Measurements from ENCODE around the gene TSG101. TPM values are rescaled to one million over a fixed set of nuclear protein-coding genes. Genes with fewer than 3 reads are reported as not detected.

Gene TSG101
- total and polyA plus RNA-seq, 2 donors (not counting 1 experiment from before 2014, with no cell fraction given): 78.4 to 146 TPM

DNA sequence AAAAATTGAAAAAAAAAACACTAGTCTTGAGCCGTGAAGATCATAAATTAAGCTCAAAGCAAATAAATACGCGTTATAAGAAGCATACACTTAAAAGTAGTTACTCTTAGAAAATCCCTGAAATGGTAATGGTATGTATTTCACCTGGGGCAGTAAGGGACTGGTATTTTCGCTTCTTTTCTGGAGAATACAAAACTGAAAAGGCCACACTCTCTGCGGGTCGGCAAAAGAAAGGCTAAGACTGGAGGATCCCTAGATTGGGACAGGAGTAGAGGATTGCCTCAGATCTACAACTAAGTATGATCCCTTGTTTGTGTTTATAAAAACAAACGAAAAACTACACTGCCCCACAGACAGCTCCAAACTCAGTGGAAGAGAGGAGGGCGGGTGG is 617 bp downstream of the TSG101 start:
- H3K27ac ChIP-seq (ENCODE audit: insufficient read depth, low read length): peak overlapping the region; percentile 97
- peaks cover 55% of the 10 kb centered on the region for H3K79me2 ChIP-seq (ENCODE audit: control insufficient read depth, insufficient read depth, low read length)
- no peaks in the 10 kb centered on the region for H3K4me1 ChIP-seq (ENCODE audit: control insufficient read depth, extremely low read depth, insufficient read depth, low read length)
- no peak for DNase-seq (ENCODE audit: low read depth in 2 of 2)
- H3K9ac ChIP-seq (ENCODE audit: insufficient read depth, low read length): peak overlapping the region; percentile 97
- peak overlapping the region; percentile 90 for H2AFZ ChIP-seq (ENCODE audit: low read length)
- H3K36me3 ChIP-seq (ENCODE audit: control insufficient read depth, insufficient read depth, low read length): peaks cover 1% of the 10 kb centered on the region
- peak overlapping the region; percentile 77 to 99 (median 90) for H3K4me3 ChIP-seq (replicated peaks in 1 of 4; ENCODE audit: control extremely low read depth in 1 of 4, insufficient read depth in 1 of 4, low read depth in 3 of 4, low read length in 4 of 4)
- no peaks in the 10 kb centered on the region for H3K9me3 ChIP-seq (ENCODE audit: control insufficient read depth, insufficient read depth, low read depth, low read length)
- no peaks in the 10 kb centered on the region for H4K20me1 ChIP-seq (ENCODE audit: control insufficient read depth, extremely low read depth, insufficient read depth, low read length)
- H3K27me3 ChIP-seq (ENCODE audit: control insufficient read depth, insufficient read depth, low read length): no peaks in the 10 kb centered on the region
- H3K4me2 ChIP-seq (ENCODE audit: extremely low read depth, insufficient read depth, low read length): peak overlapping the region; percentile 69
- no peak for TF ChIP-seq EZH2 (IDR thresholded peaks at IDR 0.05; ENCODE audit: low read length, missing control alignments)
- TF ChIP-seq CTCF (conservative IDR thresholded peaks at IDR 0.05 in 1 of 2, IDR thresholded peaks at IDR 0.05 in 1 of 2; ENCODE audit: low read depth in 1 of 2, low read length in 2 of 2): no peak

DNA sequence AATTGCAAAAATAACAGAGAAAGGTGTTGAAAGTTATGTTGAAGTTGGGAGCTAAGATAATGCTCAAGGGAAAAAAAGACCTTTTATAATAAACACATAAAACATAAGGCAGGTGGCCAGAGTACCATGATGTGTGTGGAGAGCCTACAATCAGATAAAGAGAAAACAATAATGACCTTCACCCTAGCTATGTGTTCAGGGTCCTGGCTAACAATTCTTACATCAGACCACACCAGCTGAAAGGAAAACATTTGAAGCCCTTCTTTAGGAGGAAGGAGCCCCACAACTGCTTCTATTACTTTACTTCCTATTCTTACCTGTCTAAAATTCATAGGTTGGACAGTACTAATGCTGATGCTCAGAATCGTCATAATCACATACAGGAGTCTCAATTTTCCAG is 2.5 kb downstream of the TSG101 start:
- no peaks in the 10 kb centered on the region for H3K27me3 ChIP-seq (ENCODE audit: control insufficient read depth, insufficient read depth, low read length)
- no peak overlapping the region for H3K9ac ChIP-seq (ENCODE audit: insufficient read depth, low read length)
- H4K20me1 ChIP-seq (ENCODE audit: control insufficient read depth, extremely low read depth, insufficient read depth, low read length): no peaks in the 10 kb centered on the region
- H3K4me1 ChIP-seq (ENCODE audit: control insufficient read depth, extremely low read depth, insufficient read depth, low read length): no peaks in the 10 kb centered on the region
- no peak overlapping the region for H3K27ac ChIP-seq (ENCODE audit: insufficient read depth, low read length)
- no peaks in the 10 kb centered on the region for H3K9me3 ChIP-seq (ENCODE audit: control insufficient read depth, insufficient read depth, low read depth, low read length)
- H3K36me3 ChIP-seq (ENCODE audit: control insufficient read depth, insufficient read depth, low read length): peaks cover 1% of the 10 kb centered on the region
- H3K4me2 ChIP-seq (ENCODE audit: extremely low read depth, insufficient read depth, low read length): no peak overlapping the region
- no peak overlapping the region for H2AFZ ChIP-seq (ENCODE audit: low read length)
- peaks cover 58% of the 10 kb centered on the region for H3K79me2 ChIP-seq (ENCODE audit: control insufficient read depth, insufficient read depth, low read length)
- TF ChIP-seq CTCF (conservative IDR thresholded peaks at IDR 0.05 in 1 of 2, IDR thresholded peaks at IDR 0.05 in 1 of 2; ENCODE audit: low read depth in 1 of 2, low read length in 2 of 2): no peak
- TF ChIP-seq EZH2 (IDR thresholded peaks at IDR 0.05; ENCODE audit: low read length, missing control alignments): no peak
- no peak overlapping the region for H3K4me3 ChIP-seq (replicated peaks in 1 of 4; ENCODE audit: control extremely low read depth in 1 of 4, insufficient read depth in 1 of 4, low read depth in 3 of 4, low read length in 4 of 4)
- no peak for DNase-seq (ENCODE audit: low read depth in 2 of 2)

GRCh38 chr11:18523084-18523483 is 3.7 kb downstream of the TSG101 start:
- Histone ChIP-seq H3K4me3 (replicated peaks in 1 of 4; ENCODE audit: control extremely low read depth in 1 of 4, insufficient read depth in 1 of 4, low read depth in 3 of 4, low read length in 4 of 4) (no peak overlapping the region), H3K36me3 (ENCODE audit: control insufficient read depth, insufficient read depth, low read length) (peaks cover 1% of the 10 kb centered on the region), H3K4me1 (ENCODE audit: control insufficient read depth, extremely low read depth, insufficient read depth, low read length) (no peaks in the 10 kb centered on the region), H3K9me3 (ENCODE audit: control insufficient read depth, insufficient read depth, low read depth, low read length) (no peaks in the 10 kb centered on the region), H3K27me3 (ENCODE audit: control insufficient read depth, insufficient read depth, low read length) (no peaks in the 10 kb centered on the region), H3K4me2 (ENCODE audit: extremely low read depth, insufficient read depth, low read length) (no peak overlapping the region), H3K9ac (ENCODE audit: insufficient read depth, low read length) (no peak overlapping the region), H3K27ac (ENCODE audit: insufficient read depth, low read length) (no peak overlapping the region), H2AFZ (ENCODE audit: low read length) (no peak overlapping the region), H4K20me1 (ENCODE audit: control insufficient read depth, extremely low read depth, insufficient read depth, low read length) (no peaks in the 10 kb centered on the region), H3K79me2 (ENCODE audit: control insufficient read depth, insufficient read depth, low read length) (peaks cover 56% of the 10 kb centered on the region)
- TF ChIP-seq CTCF (conservative IDR thresholded peaks at IDR 0.05 in 1 of 2, IDR thresholded peaks at IDR 0.05 in 1 of 2; ENCODE audit: low read depth in 1 of 2, low read length in 2 of 2) (no peak), EZH2 (IDR thresholded peaks at IDR 0.05; ENCODE audit: low read length, missing control alignments) (no peak)
- no peak for DNase-seq (ENCODE audit: low read depth in 2 of 2)
